IMR-90 (cell line): Measurements from ENCODE around the gene CENPX. TPM values are rescaled to one million over a fixed set of nuclear protein-coding genes. Genes with fewer than 3 reads are reported as not detected.

Experiments used
- ATAC-seq: fragments of 200-7000 bp; cut with Tn5 transposase; 2 replicates; pipeline ENCODE4 v1.9.1; 2020; ENCODE audit warnings: low read depth, mild to moderate bottlenecking, moderate library complexity
- BruUV-seq: library from RNA; stranded (reverse); fragments of 400-500 nt; replicated peaks from 2 replicates; lab custom pipeline; 2021; lab: Mats Ljungman, UMichigan
- CTCF ChIA-PET: fragments of 300-600 bp; formaldehyde crosslinking; extraction: SDS; loops from one replicate; lab custom pipeline; 2021; ENCODE audit warnings: antibody characterized with exemption; lab: Yijun Ruan, JAX
- POLR2A ChIA-PET: fragments of 300-600 bp; sonication (Branson Sonifier 250); formaldehyde crosslinking; loops from one replicate; lab custom pipeline; 2022; ENCODE audit warnings: antibody characterized with exemption; ENCODE audit not compliant: unreplicated experiment; lab: Charles Lee
- DNase-seq: peaks from one replicate; pipeline ENCODE4 v3.0.0; 2013
- H2AFZ ChIP-seq: replicated peaks from 2 replicates; pipeline ENCODE3; 2013; ENCODE audit warnings: low read length, mild to moderate bottlenecking; ENCODE audit not compliant: poor library complexity
- H2AK5ac ChIP-seq: 2 replicates; pipeline ENCODE4 v1.6.1; 2013; ENCODE audit warnings: low read depth, low read length, inconsistent platforms
- H2AK9ac ChIP-seq: replicated peaks from 2 replicates; pipeline ENCODE3; 2013; ENCODE audit warnings: mild to moderate bottlenecking, low read depth, low read length, moderate library complexity; ENCODE audit not compliant: poor library complexity
- H2BK120ac ChIP-seq: 2 replicates; pipeline ENCODE4 v1.6.1; 2013; ENCODE audit warnings: low read depth, low read length, inconsistent platforms
- H2BK15ac ChIP-seq: 3 replicates; pipeline ENCODE4 v1.6.1; 2013; ENCODE audit warnings: low read depth, low read length, inconsistent platforms
- H2BK20ac ChIP-seq: 2 replicates; pipeline ENCODE4 v1.6.1; 2013; ENCODE audit warnings: low read depth, mild to moderate bottlenecking, inconsistent platforms, low read length, moderate library complexity
- H2BK5ac ChIP-seq: 2 replicates; pipeline ENCODE4 v1.6.1; 2013; ENCODE audit warnings: mild to moderate bottlenecking, low read depth, low read length, inconsistent platforms; ENCODE audit not compliant: poor library complexity, severe bottlenecking
- H3K14ac ChIP-seq: replicated peaks from 2 replicates; pipeline ENCODE4 v1.6.1; 2013; ENCODE audit warnings: low read depth, low read length, inconsistent platforms
- H3K18ac ChIP-seq: 2 replicates; pipeline ENCODE4 v1.6.1; 2013; ENCODE audit warnings: low read depth, low read length, control low read depth
- H3K23ac ChIP-seq: 2 replicates; pipeline ENCODE4 v1.6.1; 2013; ENCODE audit warnings: low read depth, low read length, inconsistent platforms
- H3K27ac ChIP-seq: 2 replicates; pipeline ENCODE4 v1.5.1; 2013; ENCODE audit warnings: mild to moderate bottlenecking, control low read depth, low read length; ENCODE audit not compliant: insufficient read depth
- H3K27me3 ChIP-seq: 2 replicates; pipeline ENCODE4 v1.6.1; 2013; ENCODE audit warnings: low read length; ENCODE audit not compliant: control insufficient read depth, insufficient read depth
- H3K36me3 ChIP-seq: 2 replicates; pipeline ENCODE4 v1.6.1; 2013; ENCODE audit warnings: low read length, mixed read lengths; ENCODE audit not compliant: control insufficient read depth, insufficient read depth
- H3K4ac ChIP-seq: 2 replicates; pipeline ENCODE4 v1.6.1; 2013; ENCODE audit warnings: low read depth, low read length, inconsistent platforms
- H3K4me1 ChIP-seq: 2 replicates; pipeline ENCODE4 v1.6.1; 2013; ENCODE audit warnings: low read length, mixed read lengths; ENCODE audit not compliant: control insufficient read depth, insufficient read depth
- H3K4me2 ChIP-seq: 2 replicates; pipeline ENCODE4 v1.6.1; 2013; ENCODE audit warnings: low read depth, mild to moderate bottlenecking, control low read depth, low read length, moderate library complexity
- H3K4me3 ChIP-seq: 2 replicates; pipeline ENCODE4 v1.5.1; 2013; ENCODE audit warnings: low read depth, mild to moderate bottlenecking, control low read depth, low read length, moderate library complexity; ENCODE audit not compliant: insufficient read depth
- H3K56ac ChIP-seq: 2 replicates; pipeline ENCODE4 v1.6.1; 2013; ENCODE audit warnings: low read length, inconsistent platforms; ENCODE audit not compliant: insufficient read depth; ENCODE audit errors: extremely low read depth
- H3K79me1 ChIP-seq, 2 experiments: 2 replicates each; pipeline ENCODE4 v1.6.1; 2013; ENCODE audit warnings: low read length in 2 of 2, inconsistent platforms in 1 of 2, low read depth in 1 of 2
- H3K9ac ChIP-seq: 2 replicates; pipeline ENCODE4 v1.6.1; 2013; ENCODE audit warnings: low read depth, low read length, control low read depth
- H3K9me1 ChIP-seq: 2 replicates; pipeline ENCODE4 v1.6.1; 2013; ENCODE audit warnings: low read length, inconsistent platforms; ENCODE audit not compliant: insufficient read depth
- H3K9me3 ChIP-seq: 2 replicates; pipeline ENCODE4 v1.6.1; 2013; ENCODE audit warnings: low read length; ENCODE audit not compliant: control insufficient read depth, insufficient read depth
- H4K20me1 ChIP-seq: 2 replicates; pipeline ENCODE4 v1.6.1; 2013; ENCODE audit warnings: low read length, inconsistent platforms; ENCODE audit not compliant: insufficient read depth
- H4K5ac ChIP-seq: 2 replicates; pipeline ENCODE4 v1.6.1; 2013; ENCODE audit warnings: mild to moderate bottlenecking, low read depth, low read length, control low read depth
- H4K8ac ChIP-seq, 2 experiments: 2 replicates each; pipeline ENCODE4 v1.6.1; 2013; ENCODE audit warnings: low read depth in 2 of 2, low read length in 2 of 2, control low read depth in 1 of 2, inconsistent platforms in 1 of 2
- H4K91ac ChIP-seq: 2 replicates; pipeline ENCODE4 v1.6.1; 2013; ENCODE audit warnings: low read depth, low read length, inconsistent platforms; ENCODE audit not compliant: insufficient read depth
- BHLHE40 ChIP-seq: fragments of 150-350 bp; IDR thresholded peaks from 2 replicates; pipeline ENCODE4 v1.6.1; 2016; ENCODE audit warnings: mild to moderate bottlenecking, low read depth, low read length
- CHD1 ChIP-seq: IDR thresholded peaks from 2 replicates; pipeline ENCODE4 v1.6.1; 2012; ENCODE audit warnings: low read depth, low read length, improper control_type of control experiment
- FOS ChIP-seq: fragments of 150-350 bp; IDR thresholded peaks from 2 replicates; pipeline ENCODE4 v1.6.1; 2016; ENCODE audit warnings: low read depth, low read length
- MAFK ChIP-seq: IDR thresholded peaks from 2 replicates; pipeline ENCODE4 v1.6.1; 2012; ENCODE audit warnings: low read depth, low read length, improper control_type of control experiment
- MAZ ChIP-seq: IDR thresholded peaks from 2 replicates; pipeline ENCODE4 v1.6.1; 2012; ENCODE audit warnings: low read depth, mild to moderate bottlenecking, low read length, improper control_type of control experiment, moderate library complexity, borderline replicate concordance
- MXI1 ChIP-seq: IDR thresholded peaks from 2 replicates; pipeline ENCODE4 v1.6.1; 2012; ENCODE audit warnings: low read depth, mild to moderate bottlenecking, low read length, moderate library complexity, borderline replicate concordance
- NFE2L2 ChIP-seq: fragments of 150-350 bp; IDR thresholded peaks from 2 replicates; pipeline ENCODE4 v1.6.1; 2016; ENCODE audit warnings: low read depth, mild to moderate bottlenecking, low read length
- POLR2A ChIP-seq: IDR thresholded peaks from 2 replicates; pipeline ENCODE4 v1.6.1; 2012; ENCODE audit warnings: mild to moderate bottlenecking, low read depth, low read length
- RAD21 ChIP-seq: IDR thresholded peaks from 2 replicates; pipeline ENCODE4 v1.6.1; 2012; ENCODE audit warnings: low read length, improper control_type of control experiment
- RCOR1 ChIP-seq: IDR thresholded peaks from 2 replicates; pipeline ENCODE4 v1.6.1; 2012; ENCODE audit warnings: mild to moderate bottlenecking, low read length, improper control_type of control experiment; ENCODE audit not compliant: insufficient replicate concordance
- RFX5 ChIP-seq: IDR thresholded peaks from 2 replicates; pipeline ENCODE4 v1.8.0; 2012; ENCODE audit warnings: low read depth, mild to moderate bottlenecking, low read length, moderate library complexity
- SMC3 ChIP-seq: fragments of 150-350 bp; IDR thresholded peaks from 2 replicates; pipeline ENCODE4 v1.6.1; 2016; ENCODE audit warnings: low read depth, mild to moderate bottlenecking, antibody characterized with exemption, low read length, moderate library complexity
- USF2 ChIP-seq: fragments of 150-350 bp; IDR thresholded peaks from 2 replicates; pipeline ENCODE4 v1.6.1; 2017; ENCODE audit warnings: mild to moderate bottlenecking, antibody characterized with exemption, low read length, low read depth
- whole genome bisulfite sequencing, 2 experiments: methylation state at CpG; one replicate each; pipeline versions ENCODE4 v1.1.5 to v1.1.7; 2013; ENCODE audit warnings: missing lambda C conversion rate in 2 of 2; ENCODE audit not compliant: insufficient read length in 1 of 2; ENCODE audit errors: extremely low coverage in 2 of 2; 5-methylcytosine and 5-hydroxymethylcytosine counted together
- dilution Hi-C: fragments of 300-500 bp; cut with HindIII; formaldehyde crosslinking; loops from one replicate; pipeline ENCODE4 v1.14.3; 2018; ENCODE audit warnings: low sequenced_read_pairs; ENCODE audit not compliant: unreplicated experiment
- in situ Hi-C: fragments of 300-500 bp; cut with MboI; formaldehyde crosslinking; loops from 3 replicates; pipeline ENCODE4 v1.14.3; 2019; ENCODE audit warnings: low sequenced_read_pairs, inconsistent platforms, mixed read lengths
- intact Hi-C: fragments of 100-400 bp; cut with micrococcal nuclease; formaldehyde crosslinking; loops from 2 replicates; pipeline ENCODE4 v1.10.0; 2022
- polyA plus RNA-seq, 3 experiments: library from polyadenylated mRNA; depleted of rRNA; stranded (reverse); fragments of >200 nt; gene quantifications; 2 replicates each; pipeline ENCODE4 v1.2.3, GENCODE V29; 2012; ENCODE audit warnings: low replicate concordance in 1 of 3
- total RNA-seq: library from RNA; depleted of rRNA; stranded (reverse); fragments of >200 nt; gene quantifications from 2 replicates; pipeline ENCODE4 v1.2.3, GENCODE V29; 2012

Gene CENPX
- total and polyA plus RNA-seq, 2 of the 4 experiments (the other 2 are of a cell fraction) = 44.8 to 86.8 TPM

GRCh38 chr17:82054351-82055022 lies 31.8 kb upstream of the CENPX start:
- H2BK120ac ChIP-seq = no peak overlapping the region
- no peaks in the 10 kb centered on the region for H3K9me3 ChIP-seq
- H2AFZ ChIP-seq = no peak overlapping the region
- dilution Hi-C loops (no loop called here), in situ Hi-C loops (no loop called here), intact Hi-C loops (no loop called here)
- H4K20me1 ChIP-seq = peaks cover 4% of the 10 kb centered on the region
- H3K14ac ChIP-seq = no peak overlapping the region
- no peak overlapping the region for H2BK20ac ChIP-seq
- H2BK5ac ChIP-seq = no peak overlapping the region
- no peak overlapping the region for H3K4me3 ChIP-seq
- no peak overlapping the region for H4K91ac ChIP-seq
- ATAC-seq = no peak
- H3K56ac ChIP-seq = no peak overlapping the region
- POLR2A ChIA-PET = no interaction called here
- H3K27me3 ChIP-seq = no peaks in the 10 kb centered on the region
- no peak overlapping the region for H3K23ac ChIP-seq
- H4K8ac ChIP-seq = no peak overlapping the region
- 95% methylated on average over 23 of the region's 38 CpGs; no CpG with 5 or more reads in 1 of the 2 experiments for WGBS, 2 experiments
- no peak overlapping the region for H2AK9ac ChIP-seq
- H4K5ac ChIP-seq = no peak overlapping the region
- H3K4me2 ChIP-seq = no peak overlapping the region
- no peak for DNase-seq
- BruUV-seq = no TSS peak
- H3K79me1 ChIP-seq = peaks cover 16 to 40% of the 10 kb centered on the region in 2 experiments
- no peak overlapping the region for H3K18ac ChIP-seq
- no peak overlapping the region for H3K4ac ChIP-seq
- CTCF ChIA-PET = no interaction called here
- no peak overlapping the region for H3K9ac ChIP-seq
- H3K4me1 ChIP-seq = peaks cover 18% of the 10 kb centered on the region
- H2BK15ac ChIP-seq = no peak overlapping the region
- TF ChIP-seq MAZ (no peak), MAFK (no peak), MXI1 (no peak), USF2 (no peak), SMC3 (no peak), NFE2L2 (no peak), RCOR1 (no peak), FOS (no peak), POLR2A (no peak), RFX5 (no peak), CHD1 (no peak), RAD21 (no peak), BHLHE40 (no peak)
- no peak overlapping the region for H2AK5ac ChIP-seq
- H3K9me1 ChIP-seq = peaks cover 5% of the 10 kb centered on the region
- H3K27ac ChIP-seq = no peak overlapping the region
- H3K36me3 ChIP-seq = peaks cover 56% of the 10 kb centered on the region
